HepG2 (cell line): ENCODE measurements around the gene CCDC192. TPM values are rescaled to one million over a fixed set of nuclear protein-coding genes. Genes with fewer than 3 reads are reported as not detected.

Source experiments
- ATAC-seq: fragments of 200-7000 bp; cut with Tn5 transposase; 3 replicates; pipeline ENCODE4 v1.9.1; 2020; ENCODE audit warnings: mild to moderate bottlenecking, moderate library complexity
- BruUV-seq: library from RNA; stranded (reverse); fragments of 400-500 nt; replicated peaks from 2 replicates; lab custom pipeline; 2021; lab: Mats Ljungman, UMichigan
- CTCF ChIA-PET: fragments of 300-600 bp; formaldehyde crosslinking; extraction: SDS; loops from one replicate; lab custom pipeline; 2021; ENCODE audit warnings: low total read pairs, inconsistent platforms, low intra/inter-chr PET ratio; lab: Yijun Ruan, JAX
- POLR2A ChIA-PET: fragments of 350-600 bp; sonication (Branson Sonifier 250); formaldehyde crosslinking; loops from one replicate; lab custom pipeline; 2020; ENCODE audit warnings: antibody characterized with exemption, inconsistent platforms; lab: Yijun Ruan, JAX
- DNase-seq: peaks from one replicate; pipeline ENCODE4 v3.0.0-alpha.2; 2015; ENCODE audit warnings: low spot score
- FAIRE-seq: peaks from 3 replicates; lab custom pipeline; 2011; peaks lifted over from hg19 to GRCh38; lab: Jason Lieb, UNC
- H2AFZ ChIP-seq: one replicate; pipeline ENCODE4 v1.6.1; 2011; ENCODE audit warnings: low read length, inconsistent platforms
- H3K27ac ChIP-seq: fragments of 300-600 bp; 3 replicates; pipeline ENCODE4 v1.8.0; 2011; ENCODE audit warnings: mixed run types, mild to moderate bottlenecking, mixed read lengths, low read length, inconsistent platforms; ENCODE audit not compliant: insufficient read depth; ENCODE audit errors: extremely low read length
- H3K27me3 ChIP-seq, 2 experiments: fragments of 200-600 bp in 1 of 2; 2 replicates in 1 of 2; 3 replicates in 1 of 2; pipeline versions ENCODE4 v1.6.0 to v1.8.0; 2011; ENCODE audit warnings: low read length in 2 of 2, mild to moderate bottlenecking in 2 of 2, moderate library complexity in 2 of 2, inconsistent platforms in 1 of 2; ENCODE audit not compliant: insufficient read depth in 2 of 2, control insufficient read depth in 1 of 2
- H3K36me3 ChIP-seq, 2 experiments: fragments of 200-600 bp in 1 of 2; replicated peaks in 1 of 2; 2 replicates in 1 of 2; 3 replicates in 1 of 2; pipeline versions ENCODE4 v1.5.1 to v1.8.0; 2011; ENCODE audit warnings: low read length in 2 of 2, inconsistent platforms in 1 of 2; ENCODE audit not compliant: insufficient read depth in 2 of 2, control insufficient read depth in 1 of 2
- H3K4me1 ChIP-seq: 2 replicates; pipeline ENCODE4 v1.5.1; 2012; ENCODE audit warnings: low read length, inconsistent platforms; ENCODE audit not compliant: insufficient read depth
- H3K4me2 ChIP-seq: 2 replicates; pipeline ENCODE4 v1.6.0; 2011; ENCODE audit warnings: low read depth, low read length, inconsistent platforms
- H3K4me3 ChIP-seq, 3 experiments: fragments of 200-600 bp in 1 of 3; sonication (generic), shearing (Covaris generic) in 1 of 3; replicated peaks in 1 of 3; 2 replicates each; pipeline ENCODE4 v1.5.1; 2011 to 2016; ENCODE audit warnings: low read length in 3 of 3, inconsistent platforms in 2 of 3, low read depth in 2 of 3, mild to moderate bottlenecking in 2 of 3, control low read depth in 1 of 3, mixed read lengths in 1 of 3; ENCODE audit not compliant: insufficient read depth in 1 of 3
- H3K79me2 ChIP-seq: one replicate; pipeline ENCODE4 v1.6.1; 2011; ENCODE audit warnings: low read length, inconsistent platforms; ENCODE audit not compliant: insufficient read depth
- H3K9ac ChIP-seq: 2 replicates; pipeline ENCODE4 v1.6.0; 2011; ENCODE audit warnings: mild to moderate bottlenecking, low read depth, low read length, inconsistent platforms; ENCODE audit not compliant: insufficient read depth
- H3K9me3 ChIP-seq: 2 replicates; pipeline ENCODE4 v1.5.1; 2012; ENCODE audit warnings: mild to moderate bottlenecking, low read length
- H4K20me1 ChIP-seq: 2 replicates; pipeline ENCODE4 v1.6.0; 2011; ENCODE audit warnings: inconsistent platforms, mild to moderate bottlenecking, low read length, moderate library complexity; ENCODE audit not compliant: insufficient read depth
- CCDC6 ChIP-seq: sonication (generic); formaldehyde crosslinking; IDR thresholded peaks from 2 replicates; pipeline ENCODE4 v1.8.1; 2022; ENCODE audit warnings: mild to moderate bottlenecking, missing genetic modification reagents, moderate library complexity
- FOXP1 ChIP-seq, 2 experiments: fragments of 450-650 bp in 1 of 2; IDR thresholded peaks; 2 replicates each; pipeline ENCODE4 v1.6.1; 2017 to 2018; ENCODE audit warnings: antibody characterized with exemption in 1 of 2
- MLXIP ChIP-seq: sonication (generic); formaldehyde crosslinking; IDR thresholded peaks from 2 replicates; pipeline ENCODE4 v1.9.0; 2021; ENCODE audit warnings: missing genetic modification reagents, borderline replicate concordance
- PBX2 ChIP-seq: IDR thresholded peaks from 2 replicates; pipeline ENCODE4 v1.6.1; 2016; ENCODE audit warnings: control low read depth
- PHF5A ChIP-seq: IDR thresholded peaks from one replicate; pipeline ENCODE4 v1.6.1; 2018; ENCODE audit warnings: low read depth, missing genetic modification reagents; ENCODE audit not compliant: unreplicated experiment
- PLRG1 ChIP-seq: fragments of 450-650 bp; conservative IDR thresholded peaks from 2 replicates; pipeline ENCODE4 v1.6.1; 2016
- ZBTB10 ChIP-seq: sonication (generic); formaldehyde crosslinking; IDR thresholded peaks from 2 replicates; pipeline ENCODE4 v1.4.0; 2020; ENCODE audit warnings: missing genetic modification reagents, borderline replicate concordance
- ZNF746 ChIP-seq: sonication (generic); formaldehyde crosslinking; IDR thresholded peaks from 2 replicates; pipeline ENCODE4 v1.8.0; 2022; ENCODE audit warnings: mild to moderate bottlenecking, missing genetic modification reagents
- WGBS: methylation state at CpG from one replicate; pipeline ENCODE4 v1.1.6; 2017; ENCODE audit warnings: low lambda C conversion rate; 5-methylcytosine and 5-hydroxymethylcytosine counted together
- in situ Hi-C: cut with HindIII; loops from 2 replicates; pipeline ENCODE4 v1.10.0; 2017; ENCODE audit warnings: low pct_unique_long_range_greater_than_20kb; ENCODE audit not compliant: extremely low pct_ligation_motif_present
- intact Hi-C: fragments of 100-400 bp; cut with micrococcal nuclease; formaldehyde crosslinking; loops from one replicate; pipeline ENCODE4 v1.10.0; 2022; ENCODE audit not compliant: unreplicated experiment
- polyA plus RNA-seq, 8 experiments: library from polyadenylated mRNA; depleted of rRNA in 3 of 8; stranded (reverse) in 7 of 8; unstranded in 1 of 8; fragments of >200 nt; fragmentation: Illumina TruSeq in 4 of 8; extraction: Trizol in 4 of 8; gene quantifications; 2 replicates each; pipeline versions ENCODE4 v1.2.1 to v1.2.3, GENCODE V29; 2011 to 2016; ENCODE audit warnings: low read depth in 4 of 8, missing spikeins in 1 of 8, mixed read lengths in 1 of 8; ENCODE audit not compliant: insufficient read depth in 1 of 8
- total RNA-seq, 5 experiments: library from RNA; depleted of rRNA; stranded (reverse); fragments of >200 nt; fragmentation: Illumina TruSeq; extraction: Trizol; gene quantifications; 2 replicates each; pipeline ENCODE4 v1.2.3, GENCODE V29; 2016; ENCODE audit warnings: low read depth in 1 of 5

Gene CCDC192
- total and polyA plus RNA-seq, 2 of the 13 experiments (the other 11 are each of a cell fraction or from before 2014, with no cell fraction given), result not detected

- FAIRE-seq, result no peak
- POLR2A ChIA-PET, result no interaction called here
- Histone ChIP-seq H3K4me1 (no peaks in the 10 kb centered on the region), H3K27ac (no peak overlapping the region), H3K4me2 (no peak overlapping the region), H3K4me3 (no peak overlapping the region), H2AFZ (no peak overlapping the region), H3K9ac (no peak overlapping the region), H4K20me1 (no peaks in the 10 kb centered on the region), H3K27me3 (no peaks in the 10 kb centered on the region), H3K36me3 (no peaks in the 10 kb centered on the region), H3K79me2 (no peaks in the 10 kb centered on the region), H3K9me3 (no peaks in the 10 kb centered on the region)
- no peak for ATAC-seq
- WGBS, result 16% methylated on average over 4 of the region's 4 CpGs
- CTCF ChIA-PET, result no interaction called here
- DNase-seq, result no peak
- intact Hi-C loops, result no loop called here
- in situ Hi-C loops, result loop anchor here (10.0 kb wide), 1 partner anchor 451 kb away; no protein-coding TSS in a partner anchor
- no TSS peak for BruUV-seq
- TF ChIP-seq PBX2 (CRISPR knock-in tag), result no peak
- no peak for TF ChIP-seq ZBTB10 (CRISPR knock-in tag)
- TF ChIP-seq MLXIP (CRISPR knock-in tag), result no peak
- no peak for TF ChIP-seq PHF5A (CRISPR knock-in tag)
- TF ChIP-seq FOXP1 (IDR thresholded peaks at IDR 0.05), result no peak
- TF ChIP-seq FOXP1 (CRISPR knock-in tag; IDR thresholded peaks at IDR 0.05), result no peak
- no peak for TF ChIP-seq CCDC6 (CRISPR knock-in tag)
- TF ChIP-seq PLRG1, result no peak
- TF ChIP-seq ZNF746, result no peak
Measured at GRCh38 chr5:127754259-127754658, 51.1 kb downstream of the CCDC192 start.
